HEK293 (cell line): Measurements from ENCODE around the gene BTBD19.

Source experiments
- HOXA7 ChIP-seq: sonication (generic); formaldehyde crosslinking; IDR thresholded peaks from 2 replicates; pipeline ENCODE4 v1.8.1; 2022; ENCODE audit warnings: missing genetic modification reagents, borderline replicate concordance
- INSM2 ChIP-seq: fragments of 450-650 bp; formaldehyde crosslinking; IDR thresholded peaks from 2 replicates; pipeline ENCODE4 v1.5.1; 2016; ENCODE audit warnings: missing biosample characterization, missing genetic modification characterization
- REST ChIP-seq: fragments of 450-650 bp; formaldehyde crosslinking; IDR thresholded peaks from 2 replicates; pipeline ENCODE4 v1.5.1; 2016; ENCODE audit warnings: missing biosample characterization, missing genetic modification characterization
- SP2 ChIP-seq: fragments of 450-650 bp; formaldehyde crosslinking; IDR thresholded peaks from 2 replicates; pipeline ENCODE4 v1.5.1; 2016; ENCODE audit warnings: missing biosample characterization, missing genetic modification characterization
- SP7 ChIP-seq: fragments of 450-650 bp; formaldehyde crosslinking; IDR thresholded peaks from 2 replicates; pipeline ENCODE4 v1.5.1; 2016; ENCODE audit warnings: missing biosample characterization, missing genetic modification characterization
- WT1 ChIP-seq: fragments of 450-650 bp; formaldehyde crosslinking; IDR thresholded peaks from 2 replicates; pipeline ENCODE4 v1.5.1; 2016; ENCODE audit warnings: missing biosample characterization, missing genetic modification characterization
- ZNF121 ChIP-seq: fragments of 450-650 bp; formaldehyde crosslinking; IDR thresholded peaks from 2 replicates; pipeline ENCODE4 v1.5.1; 2016; ENCODE audit warnings: missing biosample characterization, missing genetic modification characterization
- ZNF169 ChIP-seq: fragments of 450-650 bp; formaldehyde crosslinking; IDR thresholded peaks from 2 replicates; pipeline ENCODE4 v1.5.1; 2016; ENCODE audit warnings: missing biosample characterization, missing genetic modification characterization
- ZNF2 ChIP-seq: fragments of 450-650 bp; formaldehyde crosslinking; IDR thresholded peaks from 2 replicates; pipeline ENCODE4 v1.5.1; 2016; ENCODE audit warnings: missing biosample characterization, missing genetic modification characterization
- ZNF221 ChIP-seq: fragments of 450-650 bp; formaldehyde crosslinking; IDR thresholded peaks from 2 replicates; pipeline ENCODE4 v1.5.1; 2017; ENCODE audit warnings: missing biosample characterization, missing genetic modification characterization, borderline replicate concordance
- ZNF223 ChIP-seq: fragments of 450-650 bp; formaldehyde crosslinking; IDR thresholded peaks from 2 replicates; pipeline ENCODE4 v1.5.1; 2016; ENCODE audit warnings: missing biosample characterization, missing genetic modification characterization
- ZNF248 ChIP-seq: fragments of 450-650 bp; formaldehyde crosslinking; IDR thresholded peaks from 2 replicates; pipeline ENCODE4 v1.5.1; 2017; ENCODE audit warnings: missing biosample characterization, missing genetic modification characterization
- ZNF366 ChIP-seq: fragments of 450-650 bp; formaldehyde crosslinking; conservative IDR thresholded peaks from 2 replicates; pipeline ENCODE4 v1.5.1; 2016; ENCODE audit warnings: missing biosample characterization, missing genetic modification characterization
- ZNF398 ChIP-seq: fragments of 450-650 bp; formaldehyde crosslinking; IDR thresholded peaks from 2 replicates; pipeline ENCODE4 v1.5.1; 2017; ENCODE audit warnings: missing biosample characterization, missing genetic modification characterization
- ZNF404 ChIP-seq: fragments of 450-650 bp; formaldehyde crosslinking; IDR thresholded peaks from 2 replicates; pipeline ENCODE4 v1.5.1; 2017; ENCODE audit warnings: missing biosample characterization, missing genetic modification characterization
- ZNF423 ChIP-seq: fragments of 450-650 bp; formaldehyde crosslinking; IDR thresholded peaks from 2 replicates; pipeline ENCODE4 v1.5.1; 2016; ENCODE audit warnings: missing biosample characterization, missing genetic modification characterization
- ZNF48 ChIP-seq: fragments of 450-650 bp; formaldehyde crosslinking; IDR thresholded peaks from 2 replicates; pipeline ENCODE4 v1.5.1; 2016; ENCODE audit warnings: missing biosample characterization, missing genetic modification characterization
- ZNF501 ChIP-seq: fragments of 450-650 bp; formaldehyde crosslinking; IDR thresholded peaks from 2 replicates; pipeline ENCODE4 v1.5.1; 2016; ENCODE audit warnings: missing biosample characterization, missing genetic modification characterization
- ZNF558 ChIP-seq: fragments of 450-650 bp; formaldehyde crosslinking; IDR thresholded peaks from 2 replicates; pipeline ENCODE4 v1.5.1; 2016; ENCODE audit warnings: missing biosample characterization, missing genetic modification characterization
- ZNF645 ChIP-seq: fragments of 450-650 bp; formaldehyde crosslinking; IDR thresholded peaks from 2 replicates; pipeline ENCODE4; 2016; ENCODE audit warnings: missing biosample characterization, missing genetic modification characterization
- ZNF692 ChIP-seq: fragments of 450-650 bp; formaldehyde crosslinking; IDR thresholded peaks from 2 replicates; pipeline ENCODE4 v1.5.1; 2016; ENCODE audit warnings: missing biosample characterization, missing genetic modification characterization
- ZNF704 ChIP-seq: fragments of 450-650 bp; formaldehyde crosslinking; IDR thresholded peaks from 2 replicates; pipeline ENCODE4 v1.5.1; 2016; ENCODE audit warnings: missing biosample characterization, missing genetic modification characterization
- ZNF76 ChIP-seq: fragments of 450-650 bp; formaldehyde crosslinking; IDR thresholded peaks from 2 replicates; pipeline ENCODE4; 2016; ENCODE audit warnings: low read depth, missing biosample characterization, missing genetic modification characterization, borderline replicate concordance
- ZNF837 ChIP-seq: fragments of 450-650 bp; formaldehyde crosslinking; IDR thresholded peaks from 2 replicates; pipeline ENCODE4 v1.5.1; 2016; ENCODE audit warnings: missing biosample characterization, missing genetic modification characterization
- ZSCAN18 ChIP-seq: fragments of 450-650 bp; formaldehyde crosslinking; IDR thresholded peaks from 2 replicates; pipeline ENCODE4 v1.5.1; 2016; ENCODE audit warnings: missing biosample characterization, missing genetic modification characterization
- ZSCAN4 ChIP-seq: fragments of 450-650 bp; formaldehyde crosslinking; IDR thresholded peaks from 2 replicates; pipeline ENCODE4 v1.5.1; 2017; ENCODE audit warnings: missing biosample characterization, missing genetic modification characterization

BTBD19 gene

GRCh38 chr1:44842862-44843655 is 34.7 kb downstream of the BTBD19 start, which contains the start of gene PTCH2 (continued):
- TF ChIP-seq SP7 (tag by site-specific recombination) (0 out of 2 replicates have a peak, but pooled peaks have one; percentile 18), ZSCAN4 (tag by site-specific recombination) (no peak), SP2 (tag by site-specific recombination) (peak; percentile 73), ZNF248 (tag by site-specific recombination) (no peak), ZNF48 (tag by site-specific recombination) (no peak), ZNF366 (tag by site-specific recombination) (no peak), ZNF121 (no peak), ZNF645 (tag by site-specific recombination) (no peak), ZNF2 (tag by site-specific recombination) (peak; percentile 52; the same call in 1 of the 2 replicates), ZNF423 (tag by site-specific recombination) (peak; percentile 92), ZNF221 (tag by site-specific recombination) (no peak), ZNF404 (tag by site-specific recombination) (no peak), INSM2 (tag by site-specific recombination) (no peak), REST (no peak), ZSCAN18 (tag by site-specific recombination) (no peak), ZNF223 (tag by site-specific recombination) (no peak), ZNF398 (peak; percentile 79), ZNF501 (tag by site-specific recombination) (peak; percentile 83), ZNF76 (tag by site-specific recombination) (peak; percentile 34; the same call in 1 of the 2 replicates), ZNF692 (peak; percentile 94), ZNF169 (tag by site-specific recombination) (no peak), ZNF558 (no peak), ZNF704 (no peak), ZNF837 (tag by site-specific recombination) (peak; percentile 62; the same call in 1 of the 2 replicates), WT1 (tag by site-specific recombination) (peak; percentile 82; the same call in 1 of the 2 replicates), HOXA7 (CRISPR knock-in tag) (no peak)
